Activated T-helper 1 cell treated with anti-CD3 and anti-CD28 coated beads, Interleukin-12 subunit alpha, Interleukin-12 subunit beta, Interleukin-2, Interleukin-4 antibody, amounts not matched to agents 30 ng/mL and 10 ng/mL and 1 ng/mL, durations not matched to agents 14 hours and 24 hours and 36 hours (primary cell): ENCODE measurements around the gene CCDC7. TPM values are rescaled to one million over a fixed set of nuclear protein-coding genes. Genes with fewer than 3 reads are reported as not detected.
"Not testable (repeated sequence)": the region's sequence is repeated elsewhere in the genome, so short reads cannot be mapped to it uniquely, and the experiment has no call there.

Experiments
- DNase-seq: peaks from one replicate; pipeline ENCODE4 v3.0.0; 2021; ENCODE audit warnings: low spot score
- H3K27ac Mint-ChIP-seq: one replicate; pipeline ENCODE4 v1.8.0; 2021; ENCODE audit warnings: mild to moderate bottlenecking, mixed read lengths
- H3K27me3 Mint-ChIP-seq: one replicate; pipeline ENCODE4 v1.8.0; 2022; ENCODE audit warnings: mild to moderate bottlenecking, moderate library complexity, mixed read lengths; ENCODE audit not compliant: insufficient read depth
- H3K36me3 Mint-ChIP-seq: one replicate; pipeline ENCODE4 v1.8.0; 2021; ENCODE audit warnings: low read depth, mixed read lengths
- H3K4me1 Mint-ChIP-seq: one replicate; pipeline ENCODE4 v1.8.0; 2021; ENCODE audit warnings: low read depth, mixed read lengths
- H3K4me3 Mint-ChIP-seq: one replicate; pipeline ENCODE4 v1.8.0; 2021; ENCODE audit warnings: mild to moderate bottlenecking, moderate library complexity, mixed read lengths
- H3K9me3 Mint-ChIP-seq: one replicate; pipeline ENCODE4 v1.8.0; 2021; ENCODE audit warnings: mixed read lengths
- intact Hi-C: fragments of 100-400 bp; cut with micrococcal nuclease; formaldehyde crosslinking; loops from one replicate; pipeline ENCODE4 v1.15.1; 2024
- total RNA-seq: library from RNA; stranded (reverse); gene quantifications from 2 replicates; pipeline ENCODE4 v1.2.3, GENCODE V29; 2022

Gene CCDC7
- total RNA-seq, 1 donor from 2014 or later = 9.0 TPM

DNA sequence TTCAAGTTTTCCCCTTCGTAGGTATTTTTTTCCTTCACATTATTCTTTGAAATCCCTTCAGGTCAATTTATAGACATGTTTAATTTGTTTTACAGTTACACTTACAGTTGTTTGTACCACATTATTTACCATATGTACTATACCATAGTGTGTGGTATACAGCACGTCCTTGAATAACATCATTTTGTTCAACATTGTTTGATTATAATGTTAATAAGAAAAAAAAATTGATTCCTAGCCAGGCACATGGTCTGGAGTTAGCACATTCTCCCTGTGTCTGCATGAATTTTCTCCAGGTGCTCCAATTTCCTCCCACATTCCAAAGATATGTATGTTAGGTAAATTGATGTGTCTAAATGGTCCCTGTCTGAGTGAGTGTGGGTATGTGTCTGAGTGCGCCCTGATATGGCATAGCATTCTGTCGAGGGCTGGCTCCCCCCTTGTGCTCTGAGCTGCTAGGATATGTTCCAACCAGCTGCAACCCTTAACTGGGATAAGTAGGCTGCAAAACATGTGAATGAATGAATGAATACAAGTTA, 247.6 kb downstream of the CCDC7 start:
- Mint-ChIP-seq H3K4me3 (no peak overlapping the region), H3K9me3 (peaks cover 11% of the 10 kb centered on the region)

DNA sequence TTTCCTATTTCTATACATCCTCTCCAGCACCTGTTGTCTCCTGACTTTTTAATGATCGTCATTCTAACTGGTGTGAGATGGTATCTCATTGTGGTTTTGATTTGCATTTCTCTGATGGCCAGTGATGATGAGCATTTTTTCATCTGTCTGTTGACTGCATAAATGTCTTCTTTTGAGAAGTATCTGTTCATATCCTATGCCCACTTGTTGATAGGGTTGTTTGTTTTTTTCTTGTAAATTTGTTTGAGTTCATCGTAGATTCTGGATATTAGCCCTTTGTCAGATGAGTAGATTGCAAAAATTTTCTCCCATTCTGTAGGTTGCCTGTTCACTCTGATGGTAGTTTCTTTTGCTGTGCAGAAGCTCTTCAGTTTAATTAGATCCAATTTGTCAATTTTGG, 253.7 kb downstream of the CCDC7 start:
- H3K36me3 Mint-ChIP-seq, H3K4me3 Mint-ChIP-seq, H3K27ac Mint-ChIP-seq, DNase-seq, H3K27me3 Mint-ChIP-seq, H3K4me1 Mint-ChIP-seq, intact Hi-C loops: not testable (repeated sequence)
- H3K9me3 Mint-ChIP-seq = peaks cover 28% of the 10 kb centered on the region

More for the DNA sequence above, 247.6 kb downstream of the CCDC7 start:
- H3K27ac Mint-ChIP-seq = no peak overlapping the region
- H3K36me3 Mint-ChIP-seq = no peaks in the 10 kb centered on the region
- H3K27me3 Mint-ChIP-seq = no peaks in the 10 kb centered on the region
- no peaks in the 10 kb centered on the region for H3K4me1 Mint-ChIP-seq
- intact Hi-C loops = no loop called here
- no peak for DNase-seq

DNA sequence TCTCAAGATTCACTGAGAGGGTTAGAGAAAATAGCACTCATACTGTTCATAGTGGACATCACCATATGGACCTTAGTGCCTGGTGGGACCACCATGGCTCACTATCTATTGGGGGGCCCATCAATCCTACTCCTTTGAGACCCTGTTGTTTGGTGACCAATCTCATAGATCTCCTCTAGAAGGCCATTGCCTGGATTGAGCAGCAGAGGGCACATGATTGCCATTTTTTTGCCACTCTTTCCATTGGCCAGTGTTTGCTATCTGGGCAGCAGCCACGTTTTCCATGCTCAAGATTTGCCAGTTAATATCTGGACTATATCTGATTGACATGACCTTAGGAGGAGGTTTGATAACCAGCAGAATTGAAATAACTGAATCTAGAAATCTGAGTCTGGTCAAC, 267.6 kb downstream of the CCDC7 start:
- Mint-ChIP-seq H3K27me3 (no peaks in the 10 kb centered on the region), H3K4me1 (no peaks in the 10 kb centered on the region)
- intact Hi-C loops = no loop called here

DNA sequence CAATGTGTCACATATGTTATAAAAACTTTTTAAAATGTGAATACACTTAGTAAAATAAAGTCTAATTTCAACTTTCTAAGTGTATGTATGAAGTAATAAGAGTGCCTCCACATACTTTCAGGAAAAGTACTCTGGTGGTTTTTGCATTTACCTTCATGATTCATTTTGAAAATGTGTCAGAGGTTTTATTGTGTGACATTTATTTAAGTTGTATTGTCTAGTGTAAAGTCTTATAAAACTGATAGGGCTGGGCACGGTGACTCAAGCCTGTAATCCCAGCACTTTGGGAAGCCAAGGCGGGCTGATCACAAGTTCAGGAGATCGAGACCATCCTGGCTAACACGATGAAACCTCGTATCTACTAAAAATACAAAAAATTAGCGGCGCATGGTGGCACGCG, 285.6 kb downstream of the CCDC7 start:
- H3K4me1 Mint-ChIP-seq = no peaks in the 10 kb centered on the region

More for the DNA sequence above, 267.6 kb downstream of the CCDC7 start:
- Mint-ChIP-seq H3K27ac (no peak overlapping the region), H3K4me3 (no peak overlapping the region), H3K9me3 (peaks cover 28% of the 10 kb centered on the region), H3K36me3 (peaks cover under 1% of the 10 kb centered on the region)
- no peak for DNase-seq

DNA sequence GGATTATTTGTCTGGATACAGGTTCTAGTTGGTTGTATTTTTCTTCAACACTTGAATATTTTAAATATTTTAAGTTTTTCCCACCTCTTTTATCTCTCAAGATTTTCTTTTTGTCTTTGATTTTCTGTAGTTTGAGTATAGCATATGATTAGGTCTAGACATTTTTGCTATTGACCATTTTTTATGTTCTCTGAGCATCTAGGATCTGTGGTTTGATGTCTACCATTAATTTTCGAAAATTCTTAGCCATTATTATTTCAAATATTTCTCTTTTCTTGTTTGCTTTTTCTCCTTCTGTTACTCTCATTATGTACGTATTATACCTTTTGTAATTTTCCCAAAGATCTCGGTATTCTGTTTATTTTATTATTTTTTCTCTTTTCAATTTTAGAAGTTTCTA, 293.0 kb downstream of the CCDC7 start:
- Mint-ChIP-seq H3K36me3 (no peaks in the 10 kb centered on the region), H3K4me3 (no peak overlapping the region), H3K27me3 (no peaks in the 10 kb centered on the region), H3K4me1 (no peaks in the 10 kb centered on the region), H3K9me3 (no peaks in the 10 kb centered on the region), H3K27ac (no peak overlapping the region)
- intact Hi-C loops = no loop called here
- no peak for DNase-seq

More for the DNA sequence above, 285.6 kb downstream of the CCDC7 start:
- Mint-ChIP-seq H3K4me3 (no peak overlapping the region), H3K36me3 (no peaks in the 10 kb centered on the region), H3K9me3 (no peaks in the 10 kb centered on the region), H3K27ac (no peak overlapping the region), H3K27me3 (no peaks in the 10 kb centered on the region)
- intact Hi-C loops = no loop called here
- no peak for DNase-seq

DNA sequence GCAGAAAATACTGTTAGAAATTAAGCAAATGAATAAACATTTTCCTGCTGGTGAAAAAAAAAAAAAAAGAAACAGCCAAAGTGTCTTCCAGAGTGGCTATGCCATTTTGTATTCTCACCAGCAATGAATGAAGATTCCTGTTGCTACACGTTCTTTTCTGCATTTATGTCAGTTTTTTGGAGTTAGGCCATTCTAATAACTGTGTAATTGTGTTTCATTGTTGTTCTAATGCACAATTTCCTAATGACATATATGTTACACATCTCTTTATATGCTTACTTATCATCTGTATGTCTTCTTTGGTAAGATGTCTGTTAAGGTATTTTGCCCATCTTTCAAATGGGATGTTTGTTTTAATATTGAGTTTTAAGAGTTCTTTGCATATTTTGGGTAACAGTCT, 298.4 kb downstream of the CCDC7 start:
- Mint-ChIP-seq H3K9me3 (peaks cover 8% of the 10 kb centered on the region), H3K27ac (no peak overlapping the region), H3K4me3 (no peak overlapping the region), H3K4me1 (no peaks in the 10 kb centered on the region), H3K27me3 (no peaks in the 10 kb centered on the region), H3K36me3 (no peaks in the 10 kb centered on the region)
- no peak for DNase-seq
- intact Hi-C loops = no loop called here

DNA sequence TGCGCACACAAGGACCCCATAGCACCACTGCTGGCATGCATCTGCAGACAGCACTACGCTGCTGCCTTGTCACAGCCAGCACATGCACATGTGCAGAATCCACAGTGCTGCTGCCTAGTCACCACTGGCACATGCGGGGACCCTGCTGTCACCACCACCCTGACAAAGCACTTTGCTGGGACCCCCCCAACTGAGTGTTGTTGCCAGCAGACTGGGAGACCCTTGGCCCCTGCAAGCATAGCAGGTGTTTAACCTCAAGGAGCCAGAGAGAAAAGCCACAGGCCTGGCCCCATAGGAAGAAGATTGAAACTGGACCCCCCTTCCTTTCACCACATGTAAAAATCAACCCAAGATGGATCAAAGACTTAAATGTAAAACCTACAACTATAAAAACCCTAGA, 300.9 kb downstream of the CCDC7 start:
- intact Hi-C loops = no loop called here
- Mint-ChIP-seq H3K36me3 (no peaks in the 10 kb centered on the region), H3K27me3 (no peaks in the 10 kb centered on the region), H3K4me3 (no peak overlapping the region), H3K9me3 (peaks cover 8% of the 10 kb centered on the region), H3K4me1 (no peaks in the 10 kb centered on the region), H3K27ac (no peak overlapping the region)
- DNase-seq = no peak

DNA sequence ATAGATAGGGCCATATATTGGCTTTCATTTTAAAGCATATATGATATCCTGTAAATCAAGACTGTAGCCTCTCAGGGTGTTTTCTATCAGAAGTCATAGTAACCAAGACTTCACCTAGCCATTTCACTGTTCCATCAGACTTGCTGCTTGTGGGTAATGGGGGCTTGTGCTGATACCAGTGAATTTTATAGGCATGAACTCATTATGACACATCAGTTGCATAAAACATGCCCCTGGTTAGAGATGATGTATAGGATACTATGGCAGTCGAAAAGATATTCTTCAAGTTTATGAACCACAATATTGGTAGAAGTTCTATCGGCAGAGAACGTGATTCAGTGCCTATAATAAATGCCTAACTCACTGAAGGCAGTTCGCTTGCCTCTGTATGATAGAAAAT, 305.6 kb downstream of the CCDC7 start:
- H3K4me3 Mint-ChIP-seq = no peak overlapping the region
- no peak for DNase-seq
- H3K27ac Mint-ChIP-seq = no peak overlapping the region
- peaks cover 2% of the 10 kb centered on the region for H3K36me3 Mint-ChIP-seq
- H3K27me3 Mint-ChIP-seq = no peaks in the 10 kb centered on the region
- H3K9me3 Mint-ChIP-seq = peaks cover 18% of the 10 kb centered on the region
- H3K4me1 Mint-ChIP-seq = no peaks in the 10 kb centered on the region
- intact Hi-C loops = no loop called here

DNA sequence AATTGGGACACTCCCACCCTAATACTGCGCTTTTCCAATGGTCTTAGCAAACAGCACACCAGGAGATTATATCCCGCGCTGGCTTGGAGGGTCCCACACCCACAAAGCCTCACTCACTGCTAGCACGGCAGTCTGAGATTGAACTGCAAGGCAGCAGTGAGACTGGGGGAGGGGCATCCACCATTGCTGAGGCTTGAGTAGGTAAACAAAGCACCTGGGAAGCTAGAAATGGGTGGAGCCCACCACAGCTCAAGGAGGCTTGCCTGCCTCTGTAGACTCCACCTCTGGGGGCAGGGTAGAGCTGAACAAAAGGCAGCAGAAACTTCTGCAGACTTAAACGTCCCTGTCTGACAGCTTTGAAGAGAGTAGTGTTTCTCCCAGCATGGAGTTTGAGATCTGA, 309.0 kb downstream of the CCDC7 start:
- H3K27ac Mint-ChIP-seq, H3K4me1 Mint-ChIP-seq, DNase-seq, H3K4me3 Mint-ChIP-seq, H3K27me3 Mint-ChIP-seq, H3K36me3 Mint-ChIP-seq, intact Hi-C loops: not testable (repeated sequence)
- H3K9me3 Mint-ChIP-seq = peaks cover 24% of the 10 kb centered on the region

DNA sequence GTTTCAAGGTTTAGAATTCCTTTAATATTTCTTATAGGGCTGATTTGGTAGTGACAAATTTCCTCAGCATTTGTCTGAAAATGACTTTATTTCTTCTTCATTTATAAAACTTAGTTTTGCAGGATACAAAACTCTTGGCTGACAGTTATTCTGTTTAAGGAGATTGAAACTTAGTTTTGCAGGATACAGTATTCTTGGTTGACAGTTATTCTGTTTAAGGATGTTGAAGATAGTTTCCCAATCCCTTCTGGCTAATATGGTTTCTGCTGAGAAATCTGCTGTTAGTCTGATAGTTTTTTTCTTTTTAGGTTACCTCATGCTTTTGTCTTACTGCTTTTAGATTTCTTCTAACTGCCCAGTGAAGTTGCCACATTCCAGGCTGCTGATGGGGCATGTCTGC, 325.3 kb downstream of the CCDC7 start:
- Mint-ChIP-seq H3K4me1 (no peaks in the 10 kb centered on the region), H3K4me3 (no peak overlapping the region), H3K36me3 (no peaks in the 10 kb centered on the region), H3K27me3 (no peaks in the 10 kb centered on the region), H3K27ac (no peak overlapping the region), H3K9me3 (peaks cover 23% of the 10 kb centered on the region)
- intact Hi-C loops = no loop called here
- no peak for DNase-seq

DNA sequence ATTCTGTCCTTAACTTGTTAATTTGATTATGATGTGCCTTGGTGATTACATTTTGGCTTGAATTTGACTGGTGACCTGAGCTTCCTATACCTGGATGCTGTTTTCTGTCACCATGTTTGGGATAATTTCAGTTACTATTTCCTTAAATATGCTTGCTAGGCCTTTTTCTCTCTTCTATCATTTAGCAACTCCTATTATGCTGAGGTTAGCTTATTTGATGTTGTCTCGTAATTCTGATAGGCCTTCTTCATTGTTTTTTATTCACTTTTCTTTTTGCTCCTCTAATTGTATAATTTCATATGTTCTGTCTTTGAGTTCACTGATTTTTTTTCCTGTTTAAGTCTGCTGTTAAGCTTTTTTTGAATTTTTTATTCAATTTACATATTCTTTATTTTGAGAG, 327.2 kb downstream of the CCDC7 start:
- H3K9me3 Mint-ChIP-seq = peaks cover 23% of the 10 kb centered on the region
- no peak overlapping the region for H3K4me3 Mint-ChIP-seq
- intact Hi-C loops = no loop called here
- H3K4me1 Mint-ChIP-seq = no peaks in the 10 kb centered on the region
- no peak overlapping the region for H3K27ac Mint-ChIP-seq
- no peaks in the 10 kb centered on the region for H3K27me3 Mint-ChIP-seq
- DNase-seq = no peak
- no peaks in the 10 kb centered on the region for H3K36me3 Mint-ChIP-seq

DNA sequence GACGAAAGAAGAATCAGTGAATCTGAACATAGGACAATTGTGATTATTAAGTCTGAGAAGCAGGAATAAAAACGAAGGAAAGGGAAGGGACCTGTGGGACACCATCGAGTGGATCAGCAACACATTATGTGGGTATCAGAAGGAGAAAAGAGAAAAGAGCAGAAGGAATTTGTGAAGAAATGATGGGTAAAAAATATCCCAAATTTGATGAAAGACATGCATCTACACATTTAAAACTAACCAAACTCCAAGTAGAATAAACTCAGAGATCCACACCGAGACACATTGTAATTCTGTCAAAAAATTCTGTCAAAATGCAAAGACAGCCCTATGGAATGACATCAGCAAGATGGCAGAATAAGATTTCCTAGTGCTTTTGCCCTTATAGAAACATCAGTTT, 341.0 kb downstream of the CCDC7 start:
- no peaks in the 10 kb centered on the region for H3K36me3 Mint-ChIP-seq
- no peak overlapping the region for H3K4me3 Mint-ChIP-seq
- H3K4me1 Mint-ChIP-seq = no peaks in the 10 kb centered on the region
- H3K27me3 Mint-ChIP-seq = no peaks in the 10 kb centered on the region
- no peaks in the 10 kb centered on the region for H3K9me3 Mint-ChIP-seq
- DNase-seq = no peak
- intact Hi-C loops = no loop called here
- no peak overlapping the region for H3K27ac Mint-ChIP-seq

DNA sequence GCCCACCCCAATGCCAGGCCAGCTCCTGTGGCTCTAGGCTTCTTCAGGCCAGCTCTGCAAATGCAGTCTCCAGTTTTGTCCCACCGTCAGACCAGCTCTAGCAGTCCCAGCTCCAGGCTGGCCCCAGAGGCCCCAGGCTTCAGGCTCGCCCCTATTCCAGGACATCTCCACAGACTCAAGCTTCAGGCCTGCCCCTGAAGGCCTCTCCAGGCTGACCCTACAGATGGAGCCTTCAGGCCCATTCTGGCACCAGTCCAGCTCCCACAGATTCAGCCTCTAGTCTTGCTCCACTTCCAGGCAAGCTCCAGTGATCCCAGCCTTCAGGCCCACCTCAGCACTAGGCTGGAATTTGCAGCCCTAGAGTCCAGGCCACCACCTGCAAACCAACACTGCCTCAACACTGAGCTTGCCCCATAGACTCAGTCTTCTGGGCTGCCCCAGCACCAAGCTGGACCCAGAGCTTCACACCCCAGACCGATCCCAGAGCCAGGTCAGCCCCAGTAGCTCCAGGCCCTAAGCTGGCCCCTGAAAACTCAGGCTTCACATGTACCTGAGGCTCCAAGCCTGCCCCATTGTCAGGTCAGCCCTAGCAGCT, 341.8 kb downstream of the CCDC7 start:
- H3K4me3 Mint-ChIP-seq = no peak overlapping the region
- intact Hi-C loops = no loop called here
- H3K36me3 Mint-ChIP-seq = no peaks in the 10 kb centered on the region
- H3K27me3 Mint-ChIP-seq = peaks cover 2% of the 10 kb centered on the region
- H3K27ac Mint-ChIP-seq = no peak overlapping the region
- H3K9me3 Mint-ChIP-seq = no peaks in the 10 kb centered on the region
- no peaks in the 10 kb centered on the region for H3K4me1 Mint-ChIP-seq
- no peak for DNase-seq

DNA sequence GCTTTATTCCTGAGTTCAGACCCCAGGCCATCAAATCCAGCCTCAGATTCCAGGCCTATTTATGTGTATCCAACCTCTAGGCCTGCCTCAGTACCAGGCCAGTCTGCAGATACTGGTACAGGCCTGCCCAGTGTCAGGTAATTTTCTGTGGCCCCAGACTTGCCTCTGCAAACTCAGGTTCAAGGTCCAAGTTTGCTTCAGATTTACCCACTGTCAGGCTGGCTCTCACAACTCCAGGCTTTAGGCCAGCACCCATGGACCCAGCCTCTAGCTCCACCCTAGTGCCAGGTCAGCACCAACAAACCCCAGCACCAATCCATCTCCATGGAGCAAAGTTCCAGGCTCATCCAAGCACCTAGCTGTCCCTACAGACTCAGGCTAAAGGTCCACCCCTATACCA, 342.4 kb downstream of the CCDC7 start:
- H3K27ac Mint-ChIP-seq = no peak overlapping the region
- no peaks in the 10 kb centered on the region for H3K9me3 Mint-ChIP-seq
- DNase-seq = no peak
- H3K27me3 Mint-ChIP-seq = peaks cover 2% of the 10 kb centered on the region
- no peaks in the 10 kb centered on the region for H3K36me3 Mint-ChIP-seq
- H3K4me1 Mint-ChIP-seq = no peaks in the 10 kb centered on the region
- H3K4me3 Mint-ChIP-seq = no peak overlapping the region
- intact Hi-C loops = no loop called here
